Keratinocyte (primary cell): Measurements from ENCODE around the gene SESN3.
A peak's percentile ranks its signal among the peaks of the same experiment; 100 is the strongest.

Experiments used
- EZH2 ChIP-seq: IDR thresholded peaks from one replicate; pipeline ENCODE4 v1.6.1; 2012; ENCODE audit warnings: inconsistent platforms, mild to moderate bottlenecking, low read length, moderate library complexity
- TF ChIP-seq, protein P1 (sequence below), 3 experiments: IDR thresholded peaks in 1 of 3; conservative IDR thresholded peaks in 1 of 3; optimal IDR thresholded peaks in 1 of 3; 2 replicates in 2 of 3; 3 replicates in 1 of 3; pipeline versions ENCODE3 to v1.5.1; 2011; ENCODE audit warnings: low read length in 3 of 3, mild to moderate bottlenecking in 3 of 3, moderate library complexity in 2 of 3, control low read depth in 1 of 3, inconsistent platforms in 1 of 3; ENCODE audit not compliant: insufficient read depth in 2 of 3; ENCODE audit errors: extremely low read depth in 1 of 3

DNA sequence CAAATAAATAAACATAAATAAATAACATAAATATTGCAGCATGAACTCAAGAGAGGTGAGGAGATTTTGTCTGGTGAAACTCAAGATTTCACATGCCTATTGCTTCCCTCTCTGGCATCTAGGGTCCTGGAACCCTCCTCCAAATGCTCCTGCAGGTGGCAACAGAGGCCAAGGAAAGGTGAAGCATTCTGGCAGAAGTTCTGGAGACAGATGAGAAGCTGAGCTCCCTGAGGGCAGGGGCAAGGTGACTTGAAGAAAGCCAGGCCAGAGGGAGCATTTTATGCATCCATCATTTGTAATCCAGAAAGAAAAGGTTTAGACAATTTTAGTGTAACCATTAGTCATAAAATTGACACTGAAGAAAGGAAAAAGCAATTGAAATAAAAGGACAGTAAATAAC, 76.5 kb downstream of the SESN3 start:
- TF ChIP-seq, protein P1, sequence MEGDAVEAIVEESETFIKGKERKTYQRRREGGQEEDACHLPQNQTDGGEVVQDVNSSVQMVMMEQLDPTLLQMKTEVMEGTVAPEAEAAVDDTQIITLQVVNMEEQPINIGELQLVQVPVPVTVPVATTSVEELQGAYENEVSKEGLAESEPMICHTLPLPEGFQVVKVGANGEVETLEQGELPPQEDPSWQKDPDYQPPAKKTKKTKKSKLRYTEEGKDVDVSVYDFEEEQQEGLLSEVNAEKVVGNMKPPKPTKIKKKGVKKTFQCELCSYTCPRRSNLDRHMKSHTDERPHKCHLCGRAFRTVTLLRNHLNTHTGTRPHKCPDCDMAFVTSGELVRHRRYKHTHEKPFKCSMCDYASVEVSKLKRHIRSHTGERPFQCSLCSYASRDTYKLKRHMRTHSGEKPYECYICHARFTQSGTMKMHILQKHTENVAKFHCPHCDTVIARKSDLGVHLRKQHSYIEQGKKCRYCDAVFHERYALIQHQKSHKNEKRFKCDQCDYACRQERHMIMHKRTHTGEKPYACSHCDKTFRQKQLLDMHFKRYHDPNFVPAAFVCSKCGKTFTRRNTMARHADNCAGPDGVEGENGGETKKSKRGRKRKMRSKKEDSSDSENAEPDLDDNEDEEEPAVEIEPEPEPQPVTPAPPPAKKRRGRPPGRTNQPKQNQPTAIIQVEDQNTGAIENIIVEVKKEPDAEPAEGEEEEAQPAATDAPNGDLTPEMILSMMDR (optimal IDR thresholded peaks at IDR 0.05 in 1 of 3, IDR thresholded peaks at IDR 0.05 in 1 of 3, conservative IDR thresholded peaks at IDR 0.05 in 1 of 3; ENCODE audit: extremely low read depth in 1 of 3, insufficient read depth in 2 of 3, low read length in 3 of 3): peak; percentile 55 to 82 (median 81)
- TF ChIP-seq EZH2: no peak
